Measurements from ENCODE around the gene NR1I2.

The NR1I2 gene

GRCh38 chr3:119774444-119774843, 7.5 kb upstream of the NR1I2 start:
- no peak overlapping the region for H3K4me3 ChIP-seq (ENCODE audit: low read depth, low read length)
- TF ChIP-seq CTCF (IDR thresholded peaks at IDR 0.05; ENCODE audit: low read depth, low read length) (no peak), MYC (IDR thresholded peaks at IDR 0.05; ENCODE audit: low read depth, low read length) (no peak), POLR2A (IDR thresholded peaks at IDR 0.05; ENCODE audit: extremely low read depth, insufficient read length) (no peak)
- TF ChIP-seq, protein P1, sequence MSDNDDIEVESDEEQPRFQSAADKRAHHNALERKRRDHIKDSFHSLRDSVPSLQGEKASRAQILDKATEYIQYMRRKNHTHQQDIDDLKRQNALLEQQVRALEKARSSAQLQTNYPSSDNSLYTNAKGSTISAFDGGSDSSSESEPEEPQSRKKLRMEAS (IDR thresholded peaks at IDR 0.05; ENCODE audit: low read depth, low read length) = no peak
- no peak for DNase-seq (ENCODE audit: low read depth)

DNA sequence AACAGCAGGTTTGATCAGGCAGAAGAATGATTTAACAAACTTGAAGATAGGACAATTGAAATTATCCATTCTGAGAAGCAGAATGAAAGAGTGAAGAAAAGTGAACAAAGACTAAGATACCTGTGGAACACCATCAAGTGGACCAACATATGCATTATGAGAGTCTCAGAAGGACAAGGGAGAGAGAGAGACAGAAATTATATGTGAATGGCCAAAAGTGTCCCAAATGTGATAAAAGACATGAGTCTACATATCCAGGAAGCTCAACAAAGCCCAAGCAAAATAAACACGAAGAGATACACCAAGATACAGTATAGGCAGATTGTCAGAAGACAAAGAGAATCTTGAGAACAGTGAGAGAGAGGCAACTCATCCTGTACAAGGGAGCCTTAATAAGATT, 5.6 kb upstream of the NR1I2 start:
- no peak for DNase-seq (ENCODE audit: low read depth)
- TF ChIP-seq CTCF (IDR thresholded peaks at IDR 0.05; ENCODE audit: low read depth, low read length) = no peak
- no peak for TF ChIP-seq MYC (IDR thresholded peaks at IDR 0.05; ENCODE audit: low read depth, low read length)
- TF ChIP-seq POLR2A (IDR thresholded peaks at IDR 0.05; ENCODE audit: extremely low read depth, insufficient read length) = no peak
- TF ChIP-seq, protein P1 (IDR thresholded peaks at IDR 0.05; ENCODE audit: low read depth, low read length) = no peak
- H3K4me3 ChIP-seq (ENCODE audit: low read depth, low read length) = no peak overlapping the region

GRCh38 chr3:119778176-119778575, 3.7 kb upstream of the NR1I2 start:
- TF ChIP-seq POLR2A (IDR thresholded peaks at IDR 0.05; ENCODE audit: extremely low read depth, insufficient read length) (no peak), CTCF (IDR thresholded peaks at IDR 0.05; ENCODE audit: low read depth, low read length) (no peak), MYC (IDR thresholded peaks at IDR 0.05; ENCODE audit: low read depth, low read length) (no peak)
- TF ChIP-seq, protein P1 (IDR thresholded peaks at IDR 0.05; ENCODE audit: low read depth, low read length) = no peak
- H3K4me3 ChIP-seq (ENCODE audit: low read depth, low read length) = no peak overlapping the region
- no peak for DNase-seq (ENCODE audit: low read depth)

DNA sequence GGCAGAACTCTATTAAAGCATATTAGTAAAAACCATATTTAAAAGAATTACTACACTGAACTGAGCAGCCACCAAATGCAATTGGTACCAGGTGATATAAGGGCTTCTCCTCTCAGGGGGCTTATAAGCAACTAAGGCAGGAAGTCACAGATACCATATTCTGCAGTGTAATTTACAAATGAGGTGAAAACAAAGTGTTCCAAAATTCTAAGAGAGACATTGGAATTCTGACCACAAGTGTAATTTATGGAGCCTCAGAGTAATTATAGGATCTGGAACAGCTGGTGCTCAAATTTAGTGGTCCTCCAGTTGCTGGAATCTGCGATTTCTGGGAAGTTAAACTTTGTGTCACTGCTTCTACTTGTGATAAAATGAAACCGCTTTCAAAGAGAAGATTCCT, 3.1 kb upstream of the NR1I2 start:
- no peak overlapping the region for H3K4me3 ChIP-seq (ENCODE audit: low read depth, low read length)
- DNase-seq (ENCODE audit: low read depth) = no peak

GRCh38 chr3:119779731-119780383, 2.0 kb upstream of the NR1I2 start:
- no peak overlapping the region for H3K4me3 ChIP-seq (ENCODE audit: low read depth, low read length)
- peak; percentile 49 for DNase-seq (ENCODE audit: low read depth)
- TF ChIP-seq, protein P1 (IDR thresholded peaks at IDR 0.05; ENCODE audit: low read depth, low read length) = no peak
- TF ChIP-seq MYC (IDR thresholded peaks at IDR 0.05; ENCODE audit: low read depth, low read length) (no peak), POLR2A (IDR thresholded peaks at IDR 0.05; ENCODE audit: extremely low read depth, insufficient read length) (no peak), CTCF (IDR thresholded peaks at IDR 0.05; ENCODE audit: low read depth, low read length) (no peak)

More for the DNA sequence above, 3.1 kb upstream of the NR1I2 start:
- TF ChIP-seq CTCF (IDR thresholded peaks at IDR 0.05; ENCODE audit: low read depth, low read length) (no peak), POLR2A (IDR thresholded peaks at IDR 0.05; ENCODE audit: extremely low read depth, insufficient read length) (no peak), MYC (IDR thresholded peaks at IDR 0.05; ENCODE audit: low read depth, low read length) (no peak)
- TF ChIP-seq, protein P1 (IDR thresholded peaks at IDR 0.05; ENCODE audit: low read depth, low read length) = no peak
